HG03060 (cell line): Measurements from ENCODE around the gene MED19.
A peak's percentile ranks its signal among the peaks of the same experiment; 100 is the strongest.
"Not testable (repeated sequence)": the region's sequence is repeated elsewhere in the genome, so short reads cannot be mapped to it uniquely, and the experiment has no call there.

Source experiments
- ATAC-seq: cut with Tn5 transposase; IDR thresholded peaks from one replicate; pipeline ENCODE4 v1.9.1; 2021; ENCODE audit warnings: low read depth, moderate number of reproducible peaks; ENCODE audit not compliant: unreplicated experiment

MED19 gene, protein sequence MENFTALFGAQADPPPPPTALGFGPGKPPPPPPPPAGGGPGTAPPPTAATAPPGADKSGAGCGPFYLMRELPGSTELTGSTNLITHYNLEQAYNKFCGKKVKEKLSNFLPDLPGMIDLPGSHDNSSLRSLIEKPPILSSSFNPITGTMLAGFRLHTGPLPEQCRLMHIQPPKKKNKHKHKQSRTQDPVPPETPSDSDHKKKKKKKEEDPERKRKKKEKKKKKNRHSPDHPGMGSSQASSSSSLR

DNA sequence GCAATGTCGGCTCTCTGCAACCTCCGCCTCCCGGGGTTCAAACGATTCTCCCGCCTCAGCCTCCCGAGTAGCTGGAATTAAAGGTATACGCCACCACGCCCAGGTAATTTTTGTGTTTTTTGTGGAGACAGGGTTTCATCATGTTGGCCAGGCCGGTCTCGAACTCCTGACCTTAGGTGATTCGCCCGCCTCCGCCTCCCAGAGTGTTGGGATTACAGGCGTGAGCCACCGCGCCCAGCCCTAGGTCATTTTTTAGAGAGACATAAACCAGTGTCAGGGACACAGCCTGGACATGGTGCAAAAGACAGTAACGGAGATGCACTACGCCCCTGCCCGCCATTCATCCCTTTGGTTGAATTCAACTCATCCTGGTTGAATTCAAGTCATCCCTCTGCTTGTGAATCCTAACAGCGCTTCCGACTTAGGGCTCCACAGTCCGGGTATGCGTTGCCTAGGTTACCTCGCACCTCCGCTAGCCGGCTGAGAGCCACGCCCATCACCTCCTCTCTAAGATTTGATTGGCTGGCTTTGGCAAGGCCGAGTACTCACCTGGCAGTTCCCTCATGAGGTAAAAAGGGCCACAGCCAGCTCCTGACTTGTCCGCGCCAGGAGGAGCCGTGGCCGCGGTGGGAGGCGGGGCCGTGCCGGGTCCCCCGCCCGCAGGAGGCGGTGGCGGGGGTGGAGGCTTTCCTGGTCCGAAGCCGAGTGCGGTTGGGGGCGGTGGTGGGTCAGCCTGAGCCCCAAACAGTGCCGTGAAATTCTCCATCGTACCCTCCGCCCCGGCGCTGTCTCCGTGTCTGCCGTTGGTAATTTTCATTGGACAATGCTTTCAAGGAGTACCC lies at the start of gene MED19:
MED19 (minus strand) TSS at position 802 of the 842 bp plus-strand sequence; CDS start at position 766, 36 bp downstream.
- peak; percentile 21 for ATAC-seq

DNA sequence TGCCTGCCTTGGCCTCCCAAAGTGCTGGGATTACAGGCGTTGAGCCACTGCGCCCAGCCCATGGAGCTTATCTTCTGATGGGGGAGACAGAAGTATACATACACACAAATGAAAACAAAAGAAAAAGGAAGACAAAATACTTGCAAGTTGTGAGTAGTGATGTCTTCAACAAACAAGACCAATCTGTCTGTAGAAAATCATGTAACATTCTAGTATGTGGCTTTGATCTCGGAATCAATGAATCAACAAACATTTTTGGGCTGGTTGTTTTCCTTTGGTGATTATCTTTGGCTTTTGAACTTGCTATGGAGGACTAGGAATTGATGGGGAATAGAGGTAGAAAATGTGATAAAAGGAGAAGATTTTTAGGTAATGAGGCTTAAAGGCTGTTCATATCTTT lies 46.2 kb upstream of the MED19 start:
- ATAC-seq, result no peak

DNA sequence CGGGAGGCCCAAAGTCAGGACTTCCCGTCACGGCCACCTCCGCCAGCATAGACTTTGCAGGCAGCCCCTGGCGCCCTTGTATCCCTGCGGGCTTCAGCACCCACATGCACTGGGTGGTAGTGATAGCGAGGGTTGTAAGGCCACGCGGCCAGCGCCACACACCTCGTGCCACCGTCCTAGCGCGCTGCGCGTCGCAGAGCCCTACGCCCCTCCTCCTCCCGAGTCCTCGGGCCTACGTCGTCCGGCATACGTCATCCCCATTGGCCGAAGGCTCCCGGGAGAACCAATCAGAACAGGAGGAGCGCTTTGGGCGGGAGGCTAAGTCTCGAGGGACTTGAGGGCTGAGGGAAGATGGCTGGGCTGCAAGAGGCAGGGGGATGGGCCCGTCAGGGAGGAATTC lies 40.9 kb upstream of the MED19 start:
- no peak for ATAC-seq

DNA sequence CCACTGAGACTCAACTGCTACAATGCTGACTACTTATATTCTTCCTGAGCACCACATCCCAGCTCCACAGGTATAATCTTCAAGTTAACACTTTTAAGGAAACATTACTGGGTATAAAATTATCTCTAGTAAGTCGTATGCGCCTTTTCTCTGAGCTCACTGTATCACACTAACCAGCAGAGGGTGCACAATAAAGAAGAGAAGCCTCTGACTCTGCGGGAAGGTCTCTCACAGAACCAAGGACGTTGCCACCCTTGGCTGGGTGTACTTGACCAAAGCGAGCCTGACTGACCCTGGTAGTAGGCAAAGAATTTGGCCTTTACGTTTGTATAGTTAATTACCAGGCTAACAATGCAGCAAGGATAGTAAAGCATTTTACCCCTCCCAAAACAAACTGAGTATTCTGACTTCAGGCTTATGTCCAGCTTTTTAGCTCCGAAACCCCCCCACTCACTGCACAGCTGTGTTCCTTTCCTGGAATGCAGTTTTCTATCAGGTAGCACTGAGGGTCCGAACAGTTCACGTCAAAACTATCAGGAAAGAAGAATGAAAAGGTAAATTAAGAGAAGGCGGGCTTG lies 39.8 kb upstream of the MED19 start, which contains the start of gene BTBD18:
BTBD18 (minus strand) TSS at position 144 of the 578 bp plus-strand sequence. CDS start 631 bp downstream, outside the sequence.
- no peak for ATAC-seq

DNA sequence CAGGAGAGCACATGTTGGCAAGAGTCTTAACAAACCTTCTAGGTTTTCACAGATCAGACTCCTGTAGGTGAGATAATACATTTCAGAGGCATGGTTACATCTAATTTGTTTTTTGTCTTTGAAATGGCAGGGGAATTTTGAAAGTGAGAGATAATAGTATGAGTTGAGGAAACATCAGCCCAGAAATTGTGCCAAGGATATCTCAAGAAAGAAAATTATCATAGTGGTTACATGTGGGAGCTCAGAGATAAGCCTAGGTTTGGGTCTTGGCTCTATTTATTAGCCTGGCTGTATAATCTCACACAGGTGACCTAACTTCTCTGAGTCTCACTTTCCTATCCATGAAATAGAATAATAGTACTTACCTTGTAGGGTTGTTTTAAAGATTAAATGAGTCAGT lies 39.2 kb upstream of the MED19 start:
- ATAC-seq, result no peak

DNA sequence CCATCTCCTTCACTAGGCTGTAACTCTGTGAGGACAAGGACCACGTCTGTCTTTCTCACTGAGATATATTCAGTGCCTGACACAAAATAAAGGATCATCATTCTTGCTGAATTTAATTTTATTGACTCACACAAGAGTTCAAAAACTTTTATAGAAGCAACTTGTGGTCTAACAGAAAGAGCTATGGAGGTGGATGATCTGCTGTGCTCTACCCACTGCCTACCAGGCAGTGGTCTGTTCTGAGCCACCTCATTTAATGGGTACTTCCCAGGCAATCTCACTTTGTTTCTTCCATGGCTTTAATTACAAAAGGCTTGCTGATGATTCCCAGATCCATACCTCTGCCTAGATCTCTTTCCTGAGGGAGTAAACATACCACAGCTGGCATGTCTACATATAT lies 34.9 kb upstream of the MED19 start:
- ATAC-seq, result no peak

DNA sequence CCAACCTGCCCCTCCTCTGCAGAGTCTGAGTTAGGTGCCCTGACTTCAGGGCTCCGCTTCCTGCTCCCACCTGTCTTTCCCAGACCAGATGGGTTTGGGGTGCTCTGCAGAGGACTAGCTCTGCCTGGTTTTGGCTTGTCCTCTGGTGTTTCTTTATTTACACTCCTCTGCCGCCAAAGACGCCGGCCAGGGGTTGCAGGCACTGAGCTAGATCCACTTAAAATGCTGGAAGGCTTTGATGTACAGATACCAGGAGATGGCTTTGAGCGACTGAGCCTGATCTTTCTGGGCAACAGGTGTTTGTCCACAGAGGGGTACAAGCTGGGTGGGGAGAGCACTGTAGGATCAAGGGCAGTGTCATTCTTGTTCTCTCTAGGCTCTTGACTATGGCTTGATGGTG lies 33.2 kb upstream of the MED19 start:
- no peak for ATAC-seq

DNA sequence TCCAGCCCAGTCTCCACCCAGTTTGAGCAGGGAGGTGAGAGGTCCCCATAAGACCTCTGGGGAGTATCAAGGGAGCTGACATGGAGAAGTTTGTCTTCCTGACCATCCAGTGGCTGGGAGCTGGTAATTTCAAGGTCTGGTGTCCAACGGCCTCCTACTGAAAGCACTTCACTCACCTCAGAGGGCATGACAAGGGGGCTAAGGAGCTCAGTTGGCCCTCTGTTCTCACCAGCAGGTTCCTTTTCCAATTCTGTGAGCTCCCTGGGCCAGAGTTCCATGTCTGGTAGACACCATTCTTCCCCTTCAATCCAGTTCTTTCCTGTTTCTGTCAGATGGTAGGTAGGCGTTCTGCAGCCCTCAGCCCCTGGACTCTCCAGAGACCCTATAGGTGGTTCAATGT lies 32.3 kb upstream of the MED19 start:
- ATAC-seq, result no peak

DNA sequence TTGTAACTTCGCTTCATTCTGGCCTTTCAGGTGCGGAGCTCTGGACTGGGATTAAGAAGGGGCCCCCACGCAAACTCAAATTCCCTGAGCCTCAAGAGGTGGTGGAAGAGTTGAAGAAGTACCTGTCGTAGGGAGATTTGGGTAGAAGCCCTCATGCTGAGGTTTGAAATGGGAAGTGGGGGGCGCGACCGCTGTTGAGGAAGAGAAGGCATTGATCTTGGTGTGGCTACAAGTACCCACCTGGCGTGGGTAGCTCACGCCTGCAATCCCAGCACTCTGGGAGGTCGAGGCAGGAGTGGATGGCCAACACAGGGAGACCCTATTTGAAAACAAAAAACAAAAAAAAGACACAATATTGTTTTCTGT lies 30.1 kb upstream of the MED19 start:
- ATAC-seq, result no peak

DNA sequence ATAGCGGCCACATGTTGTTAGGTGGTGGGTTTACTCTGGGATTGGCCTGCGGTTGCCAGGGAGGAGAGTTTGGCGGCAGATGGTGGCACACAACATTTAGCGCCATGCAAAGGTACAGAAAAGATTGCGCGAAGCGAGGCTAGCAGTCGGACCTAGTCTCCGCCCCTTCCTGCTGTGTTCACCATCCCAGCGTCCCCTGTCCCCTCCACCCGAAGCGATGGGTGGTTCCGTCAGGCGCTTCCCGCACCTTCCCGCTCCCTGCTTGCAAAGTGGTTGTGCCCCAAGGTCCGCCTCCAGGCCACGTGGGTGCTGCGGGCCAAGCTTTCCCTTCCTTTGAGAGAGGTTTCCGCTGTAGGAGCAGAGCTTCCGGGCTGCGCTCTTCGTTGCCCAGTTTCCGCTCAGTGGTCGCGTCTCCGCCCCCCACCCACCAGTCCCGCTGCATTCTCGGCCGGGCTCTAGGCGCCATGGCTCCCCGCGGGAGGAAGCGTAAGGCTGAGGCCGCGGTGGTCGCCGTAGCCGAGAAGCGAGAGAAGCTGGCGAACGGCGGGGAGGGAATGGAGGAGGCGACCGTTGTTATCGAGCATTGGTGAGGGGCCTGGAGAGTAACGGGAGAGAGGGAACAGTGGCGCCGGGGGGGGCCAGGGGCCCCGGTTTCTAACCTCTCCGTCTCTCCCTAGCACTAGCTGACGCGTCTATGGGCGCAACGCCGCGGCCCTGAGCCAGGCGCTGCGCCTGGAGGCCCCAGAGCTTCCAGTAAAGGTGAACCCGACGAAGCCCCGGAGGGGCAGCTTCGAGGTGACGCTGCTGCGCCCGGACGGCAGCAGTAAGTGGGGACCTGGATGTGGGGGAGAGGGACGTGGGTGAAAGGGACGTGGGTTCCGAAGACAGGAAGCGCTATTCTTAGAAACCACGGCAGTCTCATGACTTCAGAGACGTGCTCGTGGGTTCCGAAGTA lies 29.4 kb upstream of the MED19 start, which contains the start of gene SELENOH:
SELENOH (plus strand) TSS at position 360 of the 955 bp plus-strand sequence; CDS start at position 465, 105 bp downstream.
- ATAC-seq, result peak; percentile 90

DNA sequence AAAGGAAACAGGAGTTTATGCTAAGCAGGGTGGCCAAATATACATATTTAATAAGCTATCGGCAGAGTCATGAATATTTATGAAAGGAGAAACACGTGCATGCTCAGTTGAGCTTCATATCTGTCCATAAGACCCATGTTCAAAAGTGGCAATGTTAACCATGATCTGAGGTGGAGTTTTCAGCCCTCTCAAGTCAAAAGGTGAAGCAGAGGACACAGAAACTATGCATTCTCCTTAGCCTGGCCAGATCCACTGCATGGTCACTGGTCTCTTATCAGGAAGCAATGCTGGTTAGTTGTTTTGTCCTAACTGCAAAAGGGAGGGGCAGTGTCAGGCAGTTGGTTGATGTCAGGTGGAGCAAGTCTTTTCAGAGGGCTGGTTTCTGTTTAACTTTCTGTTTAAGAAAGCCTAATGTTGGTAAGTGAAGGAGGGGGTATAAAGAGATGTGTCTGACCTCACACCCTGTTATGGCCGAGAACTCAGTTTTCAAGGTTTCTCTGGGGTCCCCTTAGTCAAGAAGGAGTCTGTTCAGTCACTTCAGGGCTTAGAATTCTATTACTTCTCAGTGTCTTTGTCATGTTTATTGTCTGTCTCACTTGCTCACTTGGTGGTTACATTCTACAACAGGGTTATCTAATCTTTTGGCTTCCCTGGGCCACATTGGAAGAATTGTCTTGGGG lies 23.7 kb upstream of the MED19 start:
- no peak for ATAC-seq

DNA sequence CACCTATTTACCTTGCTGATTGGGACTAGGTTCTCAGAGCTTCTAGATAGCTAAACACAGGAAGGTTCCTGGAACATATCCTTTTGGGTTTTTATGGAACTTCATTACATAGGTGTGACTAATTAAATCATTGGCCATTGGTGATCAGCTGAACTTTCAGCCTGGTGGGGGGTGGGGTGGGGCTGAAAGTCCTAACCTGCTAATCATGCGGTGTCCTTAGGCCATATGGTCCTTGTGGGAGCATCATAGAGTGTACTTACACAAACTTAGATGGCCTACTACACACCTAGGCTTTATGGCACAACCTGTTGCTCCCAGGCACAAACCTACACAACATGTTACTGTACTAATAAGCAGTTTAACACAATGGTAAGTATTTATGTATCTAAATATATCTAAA lies 20.6 kb upstream of the MED19 start:
- ATAC-seq, result no peak

DNA sequence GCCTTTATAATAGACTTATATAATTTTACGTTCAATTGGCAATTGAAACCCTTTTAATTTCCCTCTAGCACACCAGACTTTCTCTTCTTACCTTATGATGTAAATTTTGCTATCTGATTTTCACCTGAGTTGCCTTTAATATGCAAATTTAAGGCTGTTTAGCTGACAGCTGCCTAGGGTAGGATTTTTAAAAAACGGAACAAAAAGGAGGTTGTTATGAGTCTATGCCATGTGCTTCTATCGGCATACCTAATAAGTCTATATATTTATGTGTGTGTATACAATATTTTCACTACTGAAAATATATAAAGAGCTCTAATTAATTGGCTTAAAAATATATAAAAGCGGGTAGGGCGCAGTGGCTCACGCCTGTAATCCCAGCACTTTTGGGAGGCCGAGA lies 17.5 kb upstream of the MED19 start:
- ATAC-seq, result no peak

DNA sequence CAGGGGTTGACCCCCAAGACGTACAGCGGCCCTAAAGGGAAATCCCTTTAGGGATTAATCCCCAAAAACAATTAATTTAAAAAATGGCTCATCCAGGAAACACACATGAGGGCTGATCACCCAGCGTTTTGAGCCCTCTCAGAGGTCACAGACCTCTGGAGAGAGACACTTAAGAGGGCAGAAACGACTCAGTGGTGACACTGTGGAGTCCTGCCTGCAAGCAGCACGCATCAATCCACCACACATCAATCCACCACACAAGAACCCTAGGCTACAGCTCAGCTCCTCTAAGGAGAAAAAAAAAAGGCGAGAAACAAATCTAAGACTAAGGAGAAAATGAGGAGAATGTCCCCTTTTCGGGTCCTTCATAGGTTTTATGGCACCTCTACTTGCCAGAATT lies 16.8 kb upstream of the MED19 start:
- no peak for ATAC-seq

DNA sequence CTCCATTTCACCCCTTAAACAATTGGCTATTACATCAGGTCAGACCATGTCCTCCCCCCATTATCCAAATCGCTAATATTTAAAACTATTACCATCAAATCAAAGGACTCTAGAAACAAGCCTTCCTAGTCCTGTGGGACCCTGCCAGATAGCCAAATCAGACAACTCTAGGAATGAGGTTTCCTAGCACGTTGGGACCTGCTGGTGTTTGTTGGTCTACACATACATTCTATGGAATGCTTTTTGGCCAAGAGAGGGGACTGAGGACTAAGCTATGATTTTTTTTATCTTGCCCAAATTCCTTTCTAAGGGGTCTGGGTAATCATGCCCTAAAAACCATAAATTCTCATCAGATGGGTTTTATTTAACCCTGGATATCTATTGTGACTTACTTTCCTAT lies 15.2 kb upstream of the MED19 start:
- ATAC-seq, result no peak

DNA sequence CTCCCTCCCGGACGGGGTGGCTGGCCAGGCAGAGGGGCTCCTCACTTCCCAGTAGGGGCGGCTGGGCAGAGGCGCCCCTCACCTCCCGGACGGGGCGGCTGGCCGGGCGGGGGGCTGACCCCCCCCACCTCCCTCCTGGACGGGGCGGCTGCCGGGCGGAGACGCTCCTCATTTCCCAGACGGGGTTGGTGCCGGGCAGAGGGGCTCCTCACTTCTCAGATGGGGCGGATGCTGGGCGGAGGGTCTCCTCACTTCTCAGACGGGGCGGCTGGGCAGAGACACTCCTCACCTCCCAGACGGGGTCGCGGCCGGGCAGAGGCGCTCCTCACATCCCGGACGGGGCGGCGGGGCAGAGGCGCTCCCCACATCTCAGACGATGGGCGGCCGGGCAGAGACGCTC lies 4.7 kb upstream of the MED19 start:
- ATAC-seq, result not testable (repeated sequence)

DNA sequence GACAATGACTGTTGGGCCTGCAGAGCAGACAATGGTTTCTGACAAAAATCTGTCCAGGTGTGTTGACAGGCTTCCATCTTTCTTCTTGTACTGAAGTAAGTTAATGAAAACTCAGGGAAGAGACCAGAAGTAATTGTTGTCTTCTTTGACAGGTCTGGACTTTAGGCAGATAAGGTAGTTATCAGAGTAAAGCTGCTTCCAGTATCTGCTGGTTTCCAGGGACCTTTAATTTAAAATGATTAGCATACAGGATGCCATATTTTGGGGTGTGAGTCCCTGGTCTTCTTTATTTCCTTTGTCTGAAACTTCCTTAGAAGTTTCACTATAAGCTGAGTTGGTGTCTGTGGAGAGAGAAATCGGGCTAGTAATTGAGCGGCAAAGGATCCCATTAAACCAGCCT lies 1.8 kb upstream of the MED19 start:
- no peak for ATAC-seq

DNA sequence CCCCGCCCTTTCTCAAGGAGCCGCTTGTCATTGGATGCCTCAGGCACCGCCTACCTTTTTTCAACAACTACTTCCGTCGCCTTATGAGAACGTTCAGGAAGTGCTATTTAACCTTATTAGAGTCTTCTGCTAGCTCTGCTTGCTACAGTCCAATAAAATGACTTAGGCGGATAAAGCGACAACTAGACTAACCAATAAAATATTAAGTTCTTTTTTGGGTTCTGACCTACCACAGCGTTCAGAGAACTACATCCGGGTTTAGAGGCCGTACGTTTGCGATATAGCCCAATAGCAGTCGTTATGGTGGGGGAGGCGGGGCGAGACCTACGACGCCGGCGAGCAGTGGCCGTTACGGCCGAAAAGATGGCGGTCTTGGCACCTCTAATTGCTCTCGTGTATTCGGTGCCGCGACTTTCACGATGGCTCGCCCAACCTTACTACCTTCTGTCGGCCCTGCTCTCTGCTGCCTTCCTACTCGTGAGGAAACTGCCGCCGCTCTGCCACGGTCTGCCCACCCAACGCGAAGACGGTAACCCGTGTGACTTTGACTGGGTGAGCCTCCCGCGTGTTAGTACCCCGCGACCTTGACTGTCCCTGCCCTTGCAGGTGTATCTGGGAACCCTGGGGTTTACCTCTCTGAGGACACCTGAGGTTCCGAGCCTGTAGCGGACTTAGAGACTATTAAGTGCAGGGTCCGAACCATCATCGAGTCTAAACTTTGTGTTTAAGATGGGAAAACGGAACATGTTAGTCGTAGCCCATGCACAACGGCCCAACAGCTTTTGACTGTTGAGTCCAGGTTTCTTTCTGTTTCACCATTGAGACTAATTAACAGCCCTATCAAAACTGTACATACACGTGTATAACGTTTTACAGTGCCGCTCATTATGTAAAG lies 488 bp upstream of the MED19 start, which contains the start of gene TMX2:
TMX2 (plus strand) TSS at position 338 of the 895 bp plus-strand sequence; CDS start at position 364, 26 bp downstream.
- peak; percentile 98 for ATAC-seq
